WI38 (cell line): ENCODE results near the gene WDR81.

Experiments used
- H3K4me3 ChIP-seq: 2 replicates; pipeline ENCODE4 v1.5.1; 2011; ENCODE audit warnings: low read depth, mild to moderate bottlenecking, control low read depth, low read length
- TF ChIP-seq, protein P1 (sequence below): IDR thresholded peaks from 2 replicates; pipeline ENCODE4 v1.5.1; 2012; ENCODE audit warnings: low read depth, mild to moderate bottlenecking, control low read depth, low read length

WDR81 gene

DNA sequence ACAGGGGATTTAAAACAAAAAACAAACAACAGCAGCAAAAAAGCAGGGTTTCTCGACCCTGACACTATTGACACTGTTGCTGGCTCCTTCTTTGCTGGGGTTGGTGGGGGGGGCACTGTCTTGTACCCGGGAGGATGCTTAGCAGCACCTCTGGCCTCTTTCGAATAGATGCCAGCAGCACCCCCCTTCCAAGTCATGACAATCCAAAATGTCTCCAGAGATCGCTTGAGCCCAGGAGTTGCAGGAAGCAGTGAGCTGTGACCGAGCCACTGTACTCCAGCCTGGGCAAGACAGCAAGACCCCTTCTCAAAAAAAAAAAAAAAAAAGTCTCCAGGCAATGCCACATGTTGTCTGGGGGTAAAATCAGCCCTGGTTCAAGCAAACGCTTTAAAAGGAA lies 57.7 kb downstream of the WDR81 start:
- no peak overlapping the region for H3K4me3 ChIP-seq
- TF ChIP-seq, protein P1, sequence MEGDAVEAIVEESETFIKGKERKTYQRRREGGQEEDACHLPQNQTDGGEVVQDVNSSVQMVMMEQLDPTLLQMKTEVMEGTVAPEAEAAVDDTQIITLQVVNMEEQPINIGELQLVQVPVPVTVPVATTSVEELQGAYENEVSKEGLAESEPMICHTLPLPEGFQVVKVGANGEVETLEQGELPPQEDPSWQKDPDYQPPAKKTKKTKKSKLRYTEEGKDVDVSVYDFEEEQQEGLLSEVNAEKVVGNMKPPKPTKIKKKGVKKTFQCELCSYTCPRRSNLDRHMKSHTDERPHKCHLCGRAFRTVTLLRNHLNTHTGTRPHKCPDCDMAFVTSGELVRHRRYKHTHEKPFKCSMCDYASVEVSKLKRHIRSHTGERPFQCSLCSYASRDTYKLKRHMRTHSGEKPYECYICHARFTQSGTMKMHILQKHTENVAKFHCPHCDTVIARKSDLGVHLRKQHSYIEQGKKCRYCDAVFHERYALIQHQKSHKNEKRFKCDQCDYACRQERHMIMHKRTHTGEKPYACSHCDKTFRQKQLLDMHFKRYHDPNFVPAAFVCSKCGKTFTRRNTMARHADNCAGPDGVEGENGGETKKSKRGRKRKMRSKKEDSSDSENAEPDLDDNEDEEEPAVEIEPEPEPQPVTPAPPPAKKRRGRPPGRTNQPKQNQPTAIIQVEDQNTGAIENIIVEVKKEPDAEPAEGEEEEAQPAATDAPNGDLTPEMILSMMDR, result no peak

DNA sequence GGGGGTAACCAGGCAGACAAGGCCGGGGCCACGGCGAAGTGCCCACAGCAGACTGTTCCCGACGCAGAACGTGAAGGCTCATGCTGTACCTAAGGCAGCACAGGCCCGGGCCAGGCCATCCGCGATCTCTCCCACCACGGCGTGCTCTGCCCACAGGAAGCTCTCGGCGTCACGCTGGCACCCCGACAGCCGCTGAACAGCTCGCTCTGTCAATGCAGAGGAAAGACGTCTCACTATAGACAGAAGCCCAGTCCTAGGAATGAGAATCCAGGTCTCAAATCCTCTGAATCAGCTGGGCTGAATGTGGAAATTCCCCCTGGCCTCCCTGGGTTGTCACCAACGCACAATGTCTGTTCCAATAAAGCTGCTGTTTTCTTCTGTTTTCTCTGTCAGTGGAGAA lies 58.8 kb downstream of the WDR81 start:
- H3K4me3 ChIP-seq, result no peak overlapping the region
- TF ChIP-seq, protein P1, result no peak

DNA sequence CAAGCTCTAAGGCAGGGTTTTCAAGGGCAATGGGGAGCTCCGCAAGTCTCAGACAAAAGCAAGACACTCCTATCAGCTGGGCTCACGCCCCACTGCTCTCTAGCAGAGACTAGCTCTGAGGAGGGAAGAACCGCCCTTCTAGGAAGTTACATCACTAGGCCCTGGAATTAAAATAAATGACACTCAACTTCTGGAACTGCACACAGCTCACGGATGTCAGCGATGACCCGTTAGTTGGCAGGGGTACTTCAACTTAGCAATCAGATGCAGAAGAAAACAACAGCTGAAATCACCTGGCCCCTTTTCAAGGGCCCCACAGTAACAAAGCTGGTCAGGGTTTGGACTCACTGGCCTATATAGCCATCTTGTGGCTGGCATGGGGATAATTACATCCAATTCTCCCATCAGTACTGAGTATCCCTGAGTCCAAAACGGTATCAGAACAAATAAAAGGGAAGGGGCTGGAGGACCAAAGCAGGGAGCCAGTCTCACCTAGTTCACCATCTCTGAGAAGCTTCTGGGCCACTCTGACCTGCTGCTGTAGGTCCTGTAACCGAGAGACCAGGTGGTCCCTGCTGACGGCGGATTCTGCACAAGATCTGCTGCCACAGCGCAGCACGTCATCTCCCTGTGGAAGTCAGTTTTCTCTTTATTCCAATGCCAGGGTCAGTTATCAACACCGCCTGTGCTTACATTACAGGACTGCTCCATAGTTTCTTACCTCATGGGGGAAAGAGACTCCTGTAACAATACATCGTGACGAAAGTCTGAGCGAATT lies 59.5 kb downstream of the WDR81 start:
- no peak overlapping the region for H3K4me3 ChIP-seq

DNA sequence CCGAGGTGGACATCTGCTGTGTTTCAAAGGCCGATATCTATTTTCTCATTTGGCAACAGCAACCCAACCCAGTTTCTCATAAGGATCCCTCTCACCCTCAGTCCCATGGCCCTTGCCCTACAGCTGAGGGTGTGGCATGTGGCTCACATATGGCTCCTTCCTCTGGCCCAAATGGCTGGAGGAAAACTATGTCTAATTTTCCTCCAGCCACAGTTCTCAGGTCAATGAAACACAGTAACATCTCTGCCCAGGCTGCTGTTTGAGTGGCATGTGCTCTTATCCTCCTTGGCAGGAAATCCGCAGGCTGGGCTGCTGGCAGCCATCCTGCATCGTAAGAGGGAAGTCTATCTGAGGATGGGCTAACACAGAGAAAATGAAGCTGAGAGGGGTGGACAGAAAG lies 61.4 kb downstream of the WDR81 start:
- no peak overlapping the region for H3K4me3 ChIP-seq
- TF ChIP-seq, protein P1, result no peak

More for the DNA sequence above, 59.5 kb downstream of the WDR81 start:
- TF ChIP-seq, protein P1, result peak; percentile 71

DNA sequence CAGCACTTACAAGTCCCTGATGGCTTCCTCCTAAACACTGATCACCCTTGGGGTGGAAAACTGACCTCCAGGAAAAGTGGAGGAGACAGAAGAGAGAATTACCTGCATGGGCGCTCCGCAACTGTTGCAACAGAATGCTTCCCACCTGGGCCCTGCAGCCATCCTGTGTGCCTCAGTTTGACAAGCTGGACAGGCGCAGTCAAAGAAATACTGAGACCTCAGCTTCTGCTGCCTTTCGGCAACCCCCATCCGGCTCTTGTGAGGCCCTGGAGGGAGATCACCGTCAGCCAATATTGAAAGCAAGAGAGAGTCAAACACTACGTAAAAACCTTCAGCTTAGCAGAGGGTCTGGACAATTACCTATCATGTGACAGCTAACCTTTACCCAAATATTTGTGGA lies 62.2 kb downstream of the WDR81 start:
- TF ChIP-seq, protein P1, result no peak
- H3K4me3 ChIP-seq, result no peak overlapping the region

DNA sequence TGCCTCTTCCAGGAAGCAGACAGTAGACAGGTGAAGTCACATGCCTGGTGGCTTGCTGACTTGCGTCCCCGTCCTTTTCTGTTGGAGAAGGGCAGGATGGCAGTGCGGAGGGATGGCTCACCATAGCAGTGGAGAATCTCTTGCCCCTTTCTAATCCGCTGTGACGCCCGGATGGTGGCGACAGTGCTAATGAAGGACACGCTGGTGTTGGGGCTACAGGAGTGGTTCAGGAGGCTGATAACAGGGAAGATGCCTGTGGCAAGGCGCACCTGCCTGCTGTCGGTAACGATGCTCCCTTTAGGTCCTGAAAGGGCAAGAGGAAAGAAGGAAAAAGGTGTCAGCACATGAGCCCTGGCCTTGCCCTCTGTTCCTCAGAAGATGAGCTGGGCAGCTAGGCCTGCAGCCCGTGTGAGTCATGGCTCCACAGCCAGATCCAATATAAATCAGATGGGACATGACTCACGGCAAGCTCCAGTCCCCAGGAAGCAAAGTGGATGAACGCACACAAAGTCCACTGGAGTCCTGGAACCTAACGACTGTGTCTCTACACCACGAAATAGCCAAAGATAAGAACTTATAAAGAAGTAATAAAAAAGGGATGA lies 62.9 kb downstream of the WDR81 start:
- H3K4me3 ChIP-seq, result 0 out of 2 replicates have a peak overlapping the region, but pooled peaks have one; percentile 16
- TF ChIP-seq, protein P1, result no peak
